Forelimb muscle (tissue), 1 donor: ENCODE results near the gene TUBB4B. TPM values are rescaled to one million over a fixed set of nuclear protein-coding genes. Genes with fewer than 3 reads are reported as not detected.
A peak's percentile ranks its signal among the peaks of the same experiment; 100 is the strongest.

Source experiments
- DNase-seq: peaks from one replicate; pipeline ENCODE4 v3.0.0-alpha.2; 2013; ENCODE audit warnings: low read depth
- polyA plus RNA-seq: library from polyadenylated mRNA; unstranded; fragments of 120-200 nt; gene quantifications from one replicate; pipeline ENCODE4 v1.2.1, GENCODE V29; 2013; ENCODE audit not compliant: insufficient read length

Gene TUBB4B
- polyA plus RNA-seq, 1 donor, result 146 TPM

GRCh38 chr9:137212520-137212919 lies 28.6 kb upstream of the TUBB4B start:
- DNase-seq, result no peak

- DNase-seq, result no peak
Measured at GRCh38 chr9:137213160-137214060, 27.7 kb upstream of the TUBB4B start.

- no peak for DNase-seq
Measured at GRCh38 chr9:137214620-137215019, 26.5 kb upstream of the TUBB4B start.

GRCh38 chr9:137215196-137215986 lies 25.7 kb upstream of the TUBB4B start:
- DNase-seq, result no peak

- DNase-seq, result no peak
Measured at GRCh38 chr9:137216188-137216965, 24.7 kb upstream of the TUBB4B start.

GRCh38 chr9:137217276-137218211 lies 23.5 kb upstream of the TUBB4B start:
- no peak for DNase-seq

GRCh38 chr9:137218212-137218753 lies 22.8 kb upstream of the TUBB4B start:
- DNase-seq, result no peak

GRCh38 chr9:137218754-137219271 lies 22.3 kb upstream of the TUBB4B start:
- no peak for DNase-seq

GRCh38 chr9:137219757-137220316 lies 21.2 kb upstream of the TUBB4B start:
- DNase-seq, result no peak

- DNase-seq, result no peak
Measured at GRCh38 chr9:137220317-137221094, 20.6 kb upstream of the TUBB4B start.

GRCh38 chr9:137221095-137221505 lies 20.0 kb upstream of the TUBB4B start:
- DNase-seq, result no peak

- no peak for DNase-seq
Measured at GRCh38 chr9:137221506-137222111, 19.5 kb upstream of the TUBB4B start.

GRCh38 chr9:137222190-137223077 lies 18.7 kb upstream of the TUBB4B start, which contains the start of gene RNF208:
TSS of gene RNF208 (minus strand) at chr9:137222240. CDS start at chr9:137221212, 1,028 bp downstream.
- DNase-seq, result no peak

- peak; percentile 93 for DNase-seq
Measured at GRCh38 chr9:137223078-137223970, 17.8 kb upstream of the TUBB4B start.

- DNase-seq, result no peak
Measured at GRCh38 chr9:137224830-137225694, 16.0 kb upstream of the TUBB4B start, which contains the start of gene CYSRT1. TSS of gene CYSRT1 (plus strand) at chr9:137225174. CDS start at chr9:137225622, 448 bp downstream.
